Keratinocyte (primary cell): ENCODE data around the gene TSPAN18. TPM values are rescaled to one million over a fixed set of nuclear protein-coding genes. Genes with fewer than 3 reads are reported as not detected.

Source experiments
- DNase-seq: peaks from one replicate; pipeline ENCODE4 v3.0.0-alpha.2; 2011; ENCODE audit warnings: low read depth, missing footprints, low spot score
- FAIRE-seq: peaks from 2 replicates; lab custom pipeline; 2011; peaks lifted over from hg19 to GRCh38; lab: Jason Lieb, UNC
- H2AFZ ChIP-seq: 2 replicates; pipeline ENCODE4 v1.6.0; 2012; ENCODE audit warnings: low read length, control low read depth, inconsistent platforms; ENCODE audit not compliant: control insufficient read depth
- H3K27ac ChIP-seq: 2 replicates; pipeline ENCODE4 v1.5.1; 2011; ENCODE audit warnings: low read length; ENCODE audit not compliant: control insufficient read depth, insufficient read depth
- H3K27me3 ChIP-seq: 3 replicates; pipeline ENCODE4 v1.6.0; 2011; ENCODE audit warnings: low read length; ENCODE audit not compliant: control insufficient read depth, insufficient read depth; ENCODE audit errors: extremely low read depth
- H3K36me3 ChIP-seq, 2 experiments: 2 replicates in 1 of 2; 3 replicates in 1 of 2; pipeline ENCODE4 v1.5.1; 2011; ENCODE audit warnings: low read length in 2 of 2, mild to moderate bottlenecking in 1 of 2; ENCODE audit not compliant: control insufficient read depth in 2 of 2, insufficient read depth in 2 of 2; ENCODE audit errors: extremely low read depth in 1 of 2
- H3K4me1 ChIP-seq: 3 replicates; pipeline ENCODE4 v1.5.1; 2011; ENCODE audit warnings: low read length; ENCODE audit not compliant: control insufficient read depth, insufficient read depth; ENCODE audit errors: extremely low read depth
- H3K4me2 ChIP-seq: 3 replicates; pipeline ENCODE4 v1.6.0; 2011; ENCODE audit warnings: low read depth, low read length; ENCODE audit not compliant: control insufficient read depth, insufficient read depth; ENCODE audit errors: extremely low read depth
- H3K4me3 ChIP-seq, 3 experiments: fragments of 200-600 bp in 1 of 3; sonication (generic) in 1 of 3; 2 replicates in 2 of 3; 3 replicates in 1 of 3; pipeline ENCODE4 v1.5.1; 2011 to 2016; ENCODE audit warnings: low read length in 3 of 3, mild to moderate bottlenecking in 3 of 3, control low read depth in 2 of 3, inconsistent platforms in 1 of 3, low read depth in 1 of 3, mixed read lengths in 1 of 3, mixed run types in 1 of 3, moderate library complexity in 1 of 3; ENCODE audit not compliant: control insufficient read depth in 2 of 3, insufficient read depth in 2 of 3; ENCODE audit errors: extremely low read depth in 1 of 3
- H3K79me2 ChIP-seq: 2 replicates; pipeline ENCODE4 v1.6.0; 2012; ENCODE audit warnings: low read length; ENCODE audit not compliant: control insufficient read depth, insufficient read depth
- H3K9ac ChIP-seq: 3 replicates; pipeline ENCODE4 v1.6.0; 2011; ENCODE audit warnings: low read length; ENCODE audit not compliant: control insufficient read depth, insufficient read depth; ENCODE audit errors: extremely low read depth
- H3K9me1 ChIP-seq: 3 replicates; pipeline ENCODE4 v1.6.0; 2011; ENCODE audit warnings: low read length; ENCODE audit not compliant: control insufficient read depth, insufficient read depth; ENCODE audit errors: extremely low read depth
- H3K9me3 ChIP-seq: 2 replicates; pipeline ENCODE4 v1.5.1; 2012; ENCODE audit warnings: low read depth, low read length; ENCODE audit not compliant: control insufficient read depth
- H4K20me1 ChIP-seq: 3 replicates; pipeline ENCODE4 v1.6.0; 2011; ENCODE audit warnings: low read length; ENCODE audit not compliant: control insufficient read depth, insufficient read depth; ENCODE audit errors: extremely low read depth
- EZH2 ChIP-seq: IDR thresholded peaks from one replicate; pipeline ENCODE4 v1.6.1; 2012; ENCODE audit warnings: inconsistent platforms, mild to moderate bottlenecking, low read length, moderate library complexity
- dilution Hi-C: fragments of 300-500 bp; cut with MboI; formaldehyde crosslinking; loops from one replicate; pipeline ENCODE4 v1.7.0; 2020; ENCODE audit warnings: low sequenced_read_pairs; ENCODE audit not compliant: extremely low pct_ligation_motif_present
- polyA plus RNA-seq, 5 experiments: library from polyadenylated mRNA; depleted of rRNA in 3 of 5; stranded (reverse) in 3 of 5; stranded (forward) in 1 of 5; unstranded in 1 of 5; fragments of >200 nt; gene quantifications; 1 replicate in 1 of 5; 2 replicates in 3 of 5; 3 replicates in 1 of 5; pipeline versions ENCODE4 v1.2.1 to v1.2.3, GENCODE V29; 2011 to 2012; ENCODE audit warnings: missing spikeins in 2 of 5, low read depth in 1 of 5, low replicate concordance in 1 of 5
- TF ChIP-seq, protein P1 (sequence below), 3 experiments: IDR thresholded peaks in 1 of 3; conservative IDR thresholded peaks in 1 of 3; optimal IDR thresholded peaks in 1 of 3; 2 replicates in 2 of 3; 3 replicates in 1 of 3; pipeline versions ENCODE3 to v1.5.1; 2011; ENCODE audit warnings: low read length in 3 of 3, mild to moderate bottlenecking in 3 of 3, moderate library complexity in 2 of 3, control low read depth in 1 of 3, inconsistent platforms in 1 of 3; ENCODE audit not compliant: insufficient read depth in 2 of 3; ENCODE audit errors: extremely low read depth in 1 of 3

The TSPAN18 gene
- polyA plus RNA-seq, 1 donor (not counting 4 experiments of a cell fraction or from before 2014, with no cell fraction given), result not detected

DNA sequence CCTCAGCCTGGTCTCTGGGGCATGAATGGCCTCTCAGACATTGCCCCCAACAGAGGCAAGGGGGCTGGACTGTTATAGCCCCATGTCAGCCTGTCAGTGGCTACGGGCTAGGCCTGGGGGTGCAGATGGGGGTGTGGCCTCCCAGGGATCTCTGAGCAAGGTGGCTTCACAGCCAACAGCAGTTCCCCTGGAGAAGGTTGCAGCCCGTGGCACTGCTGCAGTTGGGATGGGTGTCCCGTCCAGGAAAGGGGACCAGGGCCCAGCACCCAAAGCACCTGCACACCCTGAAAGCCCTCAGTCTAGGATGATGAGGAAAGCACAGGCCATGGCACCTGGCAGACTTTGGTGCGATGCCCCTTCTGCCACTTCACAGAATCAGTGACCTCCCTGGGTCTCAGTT, 122.7 kb downstream of the TSPAN18 start:
- H3K79me2 ChIP-seq, result no peaks in the 10 kb centered on the region
- H3K27me3 ChIP-seq, result peaks cover 48% of the 10 kb centered on the region
- no peak overlapping the region for H2AFZ ChIP-seq
- H3K36me3 ChIP-seq, result no peaks in the 10 kb centered on the region
- no peak overlapping the region for H3K27ac ChIP-seq
- no peak overlapping the region for H3K4me3 ChIP-seq
- H3K4me2 ChIP-seq, result no peak overlapping the region
- DNase-seq (no peak), FAIRE-seq (no peak)
- no peak for TF ChIP-seq EZH2
- TF ChIP-seq, protein P1, sequence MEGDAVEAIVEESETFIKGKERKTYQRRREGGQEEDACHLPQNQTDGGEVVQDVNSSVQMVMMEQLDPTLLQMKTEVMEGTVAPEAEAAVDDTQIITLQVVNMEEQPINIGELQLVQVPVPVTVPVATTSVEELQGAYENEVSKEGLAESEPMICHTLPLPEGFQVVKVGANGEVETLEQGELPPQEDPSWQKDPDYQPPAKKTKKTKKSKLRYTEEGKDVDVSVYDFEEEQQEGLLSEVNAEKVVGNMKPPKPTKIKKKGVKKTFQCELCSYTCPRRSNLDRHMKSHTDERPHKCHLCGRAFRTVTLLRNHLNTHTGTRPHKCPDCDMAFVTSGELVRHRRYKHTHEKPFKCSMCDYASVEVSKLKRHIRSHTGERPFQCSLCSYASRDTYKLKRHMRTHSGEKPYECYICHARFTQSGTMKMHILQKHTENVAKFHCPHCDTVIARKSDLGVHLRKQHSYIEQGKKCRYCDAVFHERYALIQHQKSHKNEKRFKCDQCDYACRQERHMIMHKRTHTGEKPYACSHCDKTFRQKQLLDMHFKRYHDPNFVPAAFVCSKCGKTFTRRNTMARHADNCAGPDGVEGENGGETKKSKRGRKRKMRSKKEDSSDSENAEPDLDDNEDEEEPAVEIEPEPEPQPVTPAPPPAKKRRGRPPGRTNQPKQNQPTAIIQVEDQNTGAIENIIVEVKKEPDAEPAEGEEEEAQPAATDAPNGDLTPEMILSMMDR (optimal IDR thresholded peaks at IDR 0.05 in 1 of 3, IDR thresholded peaks at IDR 0.05 in 1 of 3, conservative IDR thresholded peaks at IDR 0.05 in 1 of 3; ENCODE audit: extremely low read depth in 1 of 3, insufficient read depth in 2 of 3, low read length in 3 of 3), result no peak
- no peak overlapping the region for H3K9ac ChIP-seq
- H4K20me1 ChIP-seq, result no peaks in the 10 kb centered on the region
- H3K4me1 ChIP-seq, result no peaks in the 10 kb centered on the region
- dilution Hi-C loops, result no loop called here
- no peaks in the 10 kb centered on the region for H3K9me1 ChIP-seq
- peaks cover 2% of the 10 kb centered on the region for H3K9me3 ChIP-seq

DNA sequence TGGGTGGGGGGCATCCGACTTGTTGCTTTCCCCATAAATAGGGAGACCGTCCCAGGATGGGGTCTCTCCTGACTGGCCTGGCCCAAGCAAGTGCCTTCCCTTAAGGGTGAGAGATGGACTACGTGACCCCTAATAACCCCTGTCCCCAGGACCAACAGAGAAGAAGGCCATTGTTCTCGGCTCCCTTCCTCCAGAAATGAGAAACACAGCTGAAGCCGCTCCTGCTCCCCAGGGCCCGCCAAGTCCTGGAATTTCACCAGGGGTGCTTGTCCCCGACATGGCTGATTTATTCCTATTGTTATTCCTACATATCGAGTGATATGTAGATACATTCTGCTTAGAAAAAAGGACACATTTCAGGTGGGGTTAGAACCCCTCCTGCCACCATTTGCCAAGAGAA, 123.2 kb downstream of the TSPAN18 start:
- H3K36me3 ChIP-seq, result no peaks in the 10 kb centered on the region
- no peak overlapping the region for H2AFZ ChIP-seq
- H3K27ac ChIP-seq, result no peak overlapping the region
- no peaks in the 10 kb centered on the region for H4K20me1 ChIP-seq
- H3K4me2 ChIP-seq, result no peak overlapping the region
- TF ChIP-seq, protein P1 (optimal IDR thresholded peaks at IDR 0.05 in 1 of 3, IDR thresholded peaks at IDR 0.05 in 1 of 3, conservative IDR thresholded peaks at IDR 0.05 in 1 of 3; ENCODE audit: extremely low read depth in 1 of 3, insufficient read depth in 2 of 3, low read length in 3 of 3), result no peak
- no peak for TF ChIP-seq EZH2
- peaks cover 50% of the 10 kb centered on the region for H3K27me3 ChIP-seq
- no peak for DNase-seq
- FAIRE-seq, result no peak
- H3K79me2 ChIP-seq, result no peaks in the 10 kb centered on the region
- no peak overlapping the region for H3K4me3 ChIP-seq
- H3K9me3 ChIP-seq, result peaks cover 2% of the 10 kb centered on the region
- dilution Hi-C loops, result no loop called here
- no peaks in the 10 kb centered on the region for H3K9me1 ChIP-seq
- H3K4me1 ChIP-seq, result no peaks in the 10 kb centered on the region
- H3K9ac ChIP-seq, result no peak overlapping the region
